ENCODE data around the gene MYRFL.

MYRFL gene

DNA sequence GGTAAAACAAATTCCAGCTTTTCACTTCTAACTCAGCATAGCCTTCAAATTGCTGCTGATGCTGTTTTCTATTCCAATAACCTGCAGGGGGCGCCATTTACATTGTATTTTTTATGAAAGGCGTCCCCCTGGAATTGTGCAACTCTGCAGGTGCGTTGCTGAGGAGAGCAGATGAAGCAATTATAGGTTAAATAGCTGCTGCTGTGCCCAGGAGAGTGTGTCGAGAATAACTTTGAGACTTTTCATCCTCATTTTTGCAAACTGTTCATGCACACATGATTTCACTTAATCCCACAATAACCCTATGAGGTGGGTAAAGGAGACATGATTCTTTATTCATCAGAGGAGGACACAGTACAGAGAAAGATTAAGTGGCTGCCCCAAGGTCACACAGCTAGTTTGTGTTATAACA lies 75.7 kb downstream of the MYRFL start:
- peak; percentile 88 for DNase-seq

GRCh38 chr12:69901221-69901905 lies 76.3 kb downstream of the MYRFL start:
- no peak for DNase-seq

GRCh38 chr12:69903548-69903947 lies 78.5 kb downstream of the MYRFL start:
- DNase-seq: no peak

DNA sequence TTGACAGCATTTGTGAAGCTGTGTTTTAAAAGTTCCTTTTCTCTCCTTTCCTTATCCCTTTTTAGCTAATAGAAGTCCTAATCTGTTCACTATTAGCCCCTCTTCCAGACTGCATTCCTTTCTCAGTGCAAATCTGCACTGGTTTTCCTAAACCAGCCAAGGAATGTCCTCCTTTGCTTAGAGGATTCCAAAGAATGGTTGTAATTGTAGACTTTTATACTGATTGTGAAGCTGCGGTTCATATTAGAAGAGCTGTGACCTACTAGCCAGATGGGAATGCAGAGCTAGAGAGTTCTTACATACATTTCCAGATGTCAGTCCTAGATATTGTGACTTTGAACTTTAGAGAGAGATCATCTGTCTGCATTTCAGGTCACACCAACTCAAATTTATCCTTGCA lies 79.8 kb downstream of the MYRFL start:
- no peak for DNase-seq

- no peak for DNase-seq
Measured at GRCh38 chr12:69905801-69906200, 80.8 kb downstream of the MYRFL start.

- DNase-seq: no peak
Measured at GRCh38 chr12:69906411-69907216, 81.6 kb downstream of the MYRFL start.

- DNase-seq: no peak
Measured at GRCh38 chr12:69908203-69908602, 83.2 kb downstream of the MYRFL start.

DNA sequence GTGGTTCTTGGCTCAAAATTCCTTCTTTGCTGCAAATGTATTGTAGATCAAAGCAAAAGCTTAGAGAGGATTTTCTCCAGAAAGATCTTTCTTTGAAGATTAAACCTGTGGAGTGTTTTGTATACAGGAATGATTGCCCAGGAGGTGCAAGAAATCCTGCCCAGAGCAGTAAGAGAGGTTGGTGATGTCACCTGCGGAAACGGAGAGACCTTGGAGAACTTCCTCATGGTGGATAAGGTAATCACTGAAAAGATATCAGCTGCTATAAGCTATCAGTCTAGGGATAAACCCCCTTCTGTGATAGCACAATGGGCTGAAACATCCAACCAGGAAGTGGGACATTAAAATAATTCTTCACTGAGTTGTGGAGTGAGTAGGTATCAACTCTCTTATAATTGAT lies 85.7 kb downstream of the MYRFL start:
- DNase-seq: no peak

- no peak for DNase-seq
Measured at GRCh38 chr12:69913526-69913925, 88.5 kb downstream of the MYRFL start.

DNA sequence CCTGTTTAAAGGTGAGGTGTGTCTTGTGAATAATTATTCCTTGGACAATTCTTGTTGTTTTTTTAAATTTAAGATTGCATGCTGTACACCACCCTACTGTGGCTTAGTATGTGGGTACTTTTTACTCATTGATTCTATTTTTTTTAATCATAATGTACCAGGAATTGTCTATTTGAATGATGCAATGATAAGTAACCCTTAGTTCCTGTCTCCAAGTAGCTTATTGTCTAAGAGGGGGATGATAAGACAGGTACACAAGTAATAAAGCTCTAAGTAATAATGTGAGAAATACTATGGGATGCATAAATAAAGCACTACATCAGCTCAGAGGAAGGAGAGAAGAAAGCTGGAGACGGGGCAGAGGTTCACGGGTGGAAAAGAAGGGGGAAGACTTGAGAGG lies 90.9 kb downstream of the MYRFL start:
- no peak for DNase-seq

GRCh38 chr12:69916544-69917235 lies 91.7 kb downstream of the MYRFL start:
- DNase-seq: peak; percentile 91

DNA sequence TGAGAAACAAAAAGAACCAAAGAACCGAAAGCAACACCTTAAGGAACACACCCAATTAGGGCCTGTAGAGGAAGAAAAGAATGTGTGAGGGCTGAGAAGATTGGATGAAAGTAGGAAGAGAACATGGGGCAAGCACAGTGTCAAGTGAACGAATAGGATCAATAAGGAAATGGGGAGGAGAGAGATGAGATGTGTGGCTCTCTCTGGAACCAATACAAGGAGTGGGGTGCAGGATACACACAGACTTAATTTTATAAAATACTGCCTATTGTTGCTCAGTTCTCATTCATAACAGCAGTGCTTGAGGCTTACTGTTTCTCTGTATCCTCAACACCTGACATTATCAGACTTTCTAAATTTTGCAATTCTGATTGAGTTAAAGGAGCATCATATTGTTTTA lies 93.3 kb downstream of the MYRFL start:
- DNase-seq: no peak

DNA sequence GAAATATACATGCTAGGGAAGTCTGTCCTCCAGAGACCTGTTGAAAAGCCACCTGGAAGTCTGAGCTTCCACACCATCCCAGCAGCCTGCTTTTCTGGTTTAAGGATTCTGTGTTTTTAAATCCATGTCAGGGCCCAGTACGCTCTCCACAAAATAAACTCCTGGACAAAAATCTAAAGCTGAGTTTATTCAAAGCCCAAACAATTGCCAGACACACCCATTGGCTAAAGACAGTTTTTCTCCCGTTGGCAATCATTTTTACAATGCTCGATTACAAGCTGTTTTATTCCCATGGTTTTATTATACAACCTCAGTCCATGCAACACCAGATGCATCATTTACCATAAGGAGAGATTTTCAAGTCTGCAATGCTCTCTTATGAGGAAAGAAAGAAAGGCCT lies 94.5 kb downstream of the MYRFL start:
- no peak for DNase-seq

DNA sequence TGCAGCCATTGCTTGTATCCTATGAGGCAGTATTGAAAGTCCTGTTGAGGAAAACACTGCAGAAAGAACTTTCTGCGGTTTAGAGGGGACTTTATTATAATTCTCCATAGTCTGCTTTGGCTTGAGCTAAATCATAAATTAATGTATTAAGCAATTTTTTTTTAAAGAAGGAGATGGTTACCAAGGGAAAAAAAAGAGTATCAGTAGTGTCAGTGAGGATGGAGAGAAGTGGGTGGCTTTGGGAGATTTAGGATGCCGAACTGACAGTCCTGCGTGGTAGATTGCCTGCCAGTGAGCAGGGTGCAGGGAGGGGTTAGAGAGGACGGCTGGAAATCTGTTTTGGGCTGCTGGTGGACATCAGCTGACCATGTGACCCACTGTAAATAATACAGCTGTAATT lies 96.8 kb downstream of the MYRFL start:
- no peak for DNase-seq

DNA sequence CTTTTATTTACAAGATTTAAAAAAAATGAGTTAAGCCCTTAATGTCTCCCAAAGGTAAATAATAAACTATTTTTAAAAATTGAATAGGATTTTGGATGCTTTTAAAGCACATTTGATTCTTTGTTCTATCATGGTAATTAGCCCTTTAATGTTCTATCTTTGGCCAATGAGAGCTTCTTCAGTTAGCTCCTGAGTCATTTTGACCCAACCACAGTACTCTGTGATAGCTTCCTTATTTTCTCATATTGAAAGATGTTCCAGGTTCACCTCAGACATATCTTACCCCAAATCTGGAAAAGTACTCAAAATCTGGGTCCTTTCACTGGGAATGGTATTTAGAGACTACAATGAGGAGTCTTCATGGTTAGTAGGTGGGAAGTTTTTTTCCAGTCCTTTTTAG lies 98.0 kb downstream of the MYRFL start:
- no peak for DNase-seq

DNA sequence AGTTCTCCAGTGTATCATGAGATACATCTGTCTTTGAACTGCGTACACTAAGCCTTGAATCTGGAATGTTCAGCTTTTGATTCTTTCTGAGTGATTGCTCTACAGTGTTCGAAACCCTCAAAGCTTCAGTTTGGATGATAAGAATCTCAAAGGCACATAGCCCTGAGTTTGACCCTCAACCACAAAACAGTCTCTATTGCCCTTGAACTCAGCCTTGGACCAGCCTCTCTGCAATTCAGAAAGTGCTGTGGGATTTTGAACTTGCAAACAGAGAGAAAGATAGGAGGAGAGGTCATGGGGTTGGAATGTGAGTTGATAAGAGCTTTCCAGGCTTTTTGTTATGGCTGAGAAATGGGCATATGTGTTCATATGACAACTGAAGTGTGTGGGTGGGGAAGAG lies 100.3 kb downstream of the MYRFL start:
- DNase-seq: peak; percentile 58

DNA sequence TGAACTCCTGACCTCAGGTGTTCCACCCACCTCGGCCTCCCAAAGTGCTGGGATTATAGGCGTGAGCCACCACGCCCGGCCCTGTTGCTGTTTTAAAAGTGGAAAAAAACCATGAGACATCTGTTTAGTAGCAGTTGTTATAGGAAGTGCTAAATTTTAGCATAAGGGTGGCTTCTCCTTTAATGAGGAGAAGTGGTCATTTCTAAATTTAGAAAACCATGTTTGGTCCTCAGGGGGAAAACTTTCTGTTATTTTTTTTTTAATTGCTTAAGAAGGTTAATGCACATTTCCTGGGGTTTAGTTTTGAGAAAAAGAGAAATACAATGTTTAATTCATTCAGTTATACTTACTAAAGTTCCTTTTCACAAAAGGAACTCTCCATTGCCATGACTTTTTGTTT lies 102.1 kb downstream of the MYRFL start:
- no peak for DNase-seq

GRCh38 chr12:69929125-69929524 lies 104.1 kb downstream of the MYRFL start:
- peak; percentile 82 for DNase-seq

- no peak for DNase-seq
Measured at GRCh38 chr12:69929531-69929930, 104.5 kb downstream of the MYRFL start.

GRCh38 chr12:69931569-69931968 lies 106.5 kb downstream of the MYRFL start:
- DNase-seq: no peak

- peak; percentile 82 for DNase-seq
Measured at GRCh38 chr12:69932154-69932553, 107.1 kb downstream of the MYRFL start.

DNA sequence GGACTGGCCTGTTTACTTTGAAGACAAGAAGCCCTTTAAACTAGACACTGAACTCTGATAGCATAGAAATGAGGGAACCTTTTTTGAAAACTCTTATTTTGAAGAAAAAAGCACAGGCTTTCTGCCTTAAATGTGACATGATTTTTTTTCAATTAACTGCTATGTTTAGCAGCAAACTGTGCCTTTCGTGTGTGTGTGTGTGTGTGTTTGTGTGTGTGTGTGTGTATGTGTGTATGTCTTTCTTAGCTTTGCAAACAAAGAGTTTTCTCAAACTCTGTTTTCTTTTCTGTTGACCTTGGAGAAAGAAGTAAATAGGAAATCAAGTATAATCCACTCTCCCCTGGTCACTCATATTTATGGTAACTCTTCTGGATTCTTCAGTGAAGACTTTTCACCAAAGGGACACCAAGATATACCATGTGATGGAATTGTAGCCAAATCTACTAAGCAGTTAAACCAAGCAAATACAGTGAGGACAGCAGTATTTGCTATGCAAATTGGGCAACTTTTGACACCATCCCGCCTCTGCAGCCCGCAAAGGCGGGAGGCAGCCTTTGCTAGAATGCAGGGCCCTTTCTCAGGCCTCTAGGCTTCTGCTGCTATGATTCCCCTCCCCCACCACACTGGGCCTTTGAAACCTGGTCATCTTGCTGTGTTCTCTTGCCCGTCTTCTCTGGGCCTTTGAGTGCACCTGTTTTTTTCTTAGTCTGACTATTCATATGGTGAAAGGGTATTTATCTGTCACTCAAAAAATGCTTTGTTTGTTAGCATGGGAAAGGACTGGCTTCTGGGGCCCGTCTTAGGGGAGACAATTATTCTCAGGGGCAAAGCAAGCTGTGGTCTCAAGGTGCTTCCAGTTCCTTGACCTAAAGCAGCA lies 107.9 kb downstream of the MYRFL start:
- DNase-seq: peak; percentile 88

- no peak for DNase-seq
Measured at GRCh38 chr12:69934011-69934410, 109.0 kb downstream of the MYRFL start.
